Stimulated activated CD4-positive, alpha-beta T cell treated with anti-CD3 and anti-CD28 coated beads, Interleukin-2, amount 100 ng/mL, for 24 hours (primary cell): Measurements from ENCODE around the gene NTRK2.

ENCODE experiments used
- DNase-seq, 2 donors: peaks; one replicate each; pipeline ENCODE4 v3.0.0-alpha.2; 2020

NTRK2 gene

DNA sequence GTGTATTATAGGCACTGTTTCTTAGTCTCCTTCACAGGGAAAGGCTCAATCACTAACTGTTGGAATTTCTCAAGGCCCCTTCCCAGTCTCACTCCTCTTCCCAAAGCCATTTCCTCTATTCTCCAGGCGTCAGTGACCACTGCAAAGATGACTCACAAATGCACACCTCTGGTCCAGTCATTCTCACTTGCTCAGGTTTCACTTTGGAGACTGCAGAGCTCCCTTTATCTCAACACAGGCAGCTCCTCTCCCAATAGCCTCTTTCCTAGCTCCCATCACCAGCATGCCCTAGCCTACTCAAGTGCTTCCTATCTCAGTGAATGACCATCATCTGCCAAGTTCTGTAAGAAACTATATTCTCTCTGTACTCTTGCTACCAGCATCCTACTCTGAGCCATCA lies 323.6 kb downstream of the NTRK2 start:
- DNase-seq: no peak

DNA sequence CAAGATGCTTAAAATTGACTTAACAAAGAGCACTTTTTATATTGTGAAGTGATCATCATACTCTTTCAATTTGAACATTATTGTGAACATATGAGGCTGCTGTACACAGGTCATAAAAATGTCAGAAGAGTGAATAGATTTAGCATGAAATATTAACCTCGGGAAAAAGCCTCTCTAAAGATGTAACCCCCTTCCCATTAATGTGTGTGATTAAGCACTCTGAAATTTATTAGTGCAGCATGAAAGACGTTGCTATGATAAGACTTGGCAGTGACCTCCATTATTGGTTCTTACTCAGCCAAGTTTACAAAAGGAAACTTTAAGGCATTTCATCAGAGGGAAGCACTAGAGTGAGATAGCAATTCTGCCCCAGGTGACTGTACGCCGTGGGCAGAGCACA lies 326.5 kb downstream of the NTRK2 start:
- no peak for DNase-seq

DNA sequence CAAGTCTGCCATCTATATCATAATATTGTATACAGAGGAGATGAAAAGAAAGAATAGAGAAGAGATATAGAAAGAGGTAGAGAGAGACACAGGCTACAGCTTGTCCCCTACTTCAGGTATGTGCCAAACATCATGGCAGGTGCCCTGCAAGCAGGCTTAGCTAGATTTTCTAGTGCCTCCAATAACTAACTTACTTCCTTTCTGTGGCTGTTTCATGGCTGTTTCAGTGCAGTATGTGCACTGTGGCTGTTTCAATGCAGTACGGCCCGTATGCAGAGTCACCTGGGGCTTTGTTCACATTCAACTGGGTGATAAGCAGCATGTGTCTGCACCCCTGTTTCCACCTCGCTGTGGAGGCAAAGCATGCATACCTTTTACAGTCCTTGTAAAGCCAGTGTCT lies 327.2 kb downstream of the NTRK2 start:
- DNase-seq: no peak

DNA sequence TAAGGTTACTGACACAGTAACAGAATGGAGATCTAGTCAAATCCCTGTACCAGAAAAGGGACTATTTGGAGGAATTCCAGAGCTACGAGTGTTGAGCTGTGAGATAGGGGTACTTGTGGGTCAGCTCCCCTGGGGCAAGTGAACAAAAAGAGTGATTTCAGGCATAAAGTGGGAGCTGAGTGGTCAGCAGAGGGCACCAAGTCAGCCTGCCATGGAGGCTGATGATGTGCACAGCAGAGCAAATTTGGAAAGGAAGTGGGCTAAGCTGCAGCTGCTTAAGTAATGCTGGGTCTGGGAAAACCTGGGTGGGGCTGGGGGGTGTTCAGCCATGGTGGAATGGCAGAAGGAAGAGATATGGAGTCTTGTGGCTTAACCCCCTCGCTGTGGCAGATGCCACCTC lies 327.9 kb downstream of the NTRK2 start:
- no peak for DNase-seq

DNA sequence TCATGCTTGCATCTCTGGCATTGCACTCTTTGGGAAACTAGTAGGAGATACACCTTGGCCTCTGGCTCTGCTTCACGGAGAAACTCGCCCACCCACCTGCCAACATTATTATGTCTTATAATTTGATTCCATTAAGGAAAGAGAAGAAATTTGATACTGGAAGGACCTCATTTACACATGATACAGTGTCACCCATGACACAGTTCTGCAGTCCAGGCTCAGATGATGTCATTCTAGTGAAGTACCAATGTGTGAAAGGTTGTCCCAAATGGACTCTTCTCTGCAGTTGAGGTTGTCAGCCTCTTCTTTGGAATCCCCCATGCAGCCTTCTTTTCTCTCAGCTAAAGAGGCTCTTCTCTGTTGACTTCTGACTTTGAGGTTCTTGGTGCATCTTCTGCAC lies 329.1 kb downstream of the NTRK2 start:
- no peak for DNase-seq

DNA sequence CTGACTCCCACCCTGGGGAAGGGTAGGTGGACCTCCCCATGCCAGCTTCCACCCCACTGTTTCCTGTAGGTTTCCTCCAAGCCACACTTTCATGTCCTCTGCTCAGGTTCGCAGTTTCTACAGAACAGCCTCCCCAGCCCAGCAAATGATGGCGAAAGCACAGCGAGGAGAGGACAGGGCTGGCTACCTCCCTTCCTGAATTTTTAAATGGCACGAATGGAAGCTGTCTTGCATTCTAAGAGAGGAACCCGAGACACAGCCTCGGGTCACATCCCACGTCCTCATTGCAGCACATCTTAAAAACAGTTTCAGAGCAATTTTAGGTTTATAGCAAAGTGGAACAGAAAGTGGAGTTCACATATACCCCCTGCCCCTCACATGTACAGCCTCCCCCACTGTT lies 330.3 kb downstream of the NTRK2 start:
- no peak for DNase-seq

DNA sequence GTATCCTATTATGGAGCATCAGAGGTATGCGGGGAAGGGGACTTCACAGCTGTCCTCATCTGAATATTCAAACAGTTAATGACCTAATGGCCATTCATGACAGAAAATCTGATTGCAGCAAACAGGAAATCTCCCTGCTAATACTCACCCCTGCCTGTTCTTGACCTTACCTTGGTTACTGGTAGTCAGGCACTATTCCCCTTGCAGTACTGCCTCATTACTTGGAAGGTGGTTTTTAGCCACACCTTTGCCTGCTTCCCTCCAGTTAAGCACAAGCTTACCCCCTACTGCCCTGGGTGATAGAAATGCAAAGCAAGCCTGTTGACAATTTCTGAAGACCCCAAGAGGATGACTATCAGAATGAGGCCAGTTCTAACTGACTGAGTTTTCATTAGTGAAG lies 332.4 kb downstream of the NTRK2 start:
- no peak for DNase-seq

DNA sequence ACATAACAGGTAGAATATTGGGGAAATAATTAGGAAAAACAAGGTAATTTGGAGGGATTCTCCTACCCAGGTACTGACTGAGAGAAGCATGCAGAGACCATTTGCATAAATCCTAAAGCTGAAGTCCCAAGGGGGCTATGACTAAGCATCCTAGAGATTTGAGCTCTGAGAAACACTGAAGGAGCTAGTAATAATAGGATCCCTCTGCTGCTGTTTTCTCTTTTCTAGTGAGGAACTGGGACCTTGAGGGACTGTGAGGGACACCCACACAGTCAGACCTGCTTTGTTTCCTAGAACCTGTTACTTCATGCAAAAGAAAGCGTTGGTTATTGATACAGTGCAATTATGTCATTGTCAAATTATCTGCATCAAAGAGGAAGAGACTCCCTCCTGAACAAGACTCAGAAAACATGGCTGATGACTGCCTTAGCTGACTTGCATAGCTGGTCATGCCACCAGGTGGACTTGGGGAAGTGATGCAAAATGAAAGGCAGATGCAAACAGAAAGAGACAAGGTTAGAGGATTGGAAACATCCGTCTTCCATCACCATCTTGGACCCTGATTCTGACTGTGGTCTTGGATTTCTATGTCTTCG lies 335.4 kb downstream of the NTRK2 start:
- no peak for DNase-seq

DNA sequence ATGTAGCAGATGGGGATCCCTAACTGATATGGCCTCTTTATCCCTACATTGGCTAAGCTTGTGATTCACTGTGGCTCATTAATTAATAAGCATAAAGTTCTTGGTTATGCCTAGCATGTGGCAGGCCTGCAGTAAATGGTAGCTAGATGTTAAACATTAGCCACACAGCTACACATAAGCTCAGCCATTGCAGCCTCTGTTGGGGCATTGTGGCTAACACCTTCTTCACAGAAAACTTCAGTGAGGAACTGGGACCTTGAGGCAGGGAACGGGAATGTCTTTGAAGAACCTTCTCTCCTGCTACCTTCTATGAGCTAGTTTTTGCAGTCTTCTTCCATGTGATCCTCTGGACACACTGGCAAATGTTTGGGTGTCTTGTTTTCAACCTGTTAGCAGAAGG lies 338.2 kb downstream of the NTRK2 start:
- no peak for DNase-seq

DNA sequence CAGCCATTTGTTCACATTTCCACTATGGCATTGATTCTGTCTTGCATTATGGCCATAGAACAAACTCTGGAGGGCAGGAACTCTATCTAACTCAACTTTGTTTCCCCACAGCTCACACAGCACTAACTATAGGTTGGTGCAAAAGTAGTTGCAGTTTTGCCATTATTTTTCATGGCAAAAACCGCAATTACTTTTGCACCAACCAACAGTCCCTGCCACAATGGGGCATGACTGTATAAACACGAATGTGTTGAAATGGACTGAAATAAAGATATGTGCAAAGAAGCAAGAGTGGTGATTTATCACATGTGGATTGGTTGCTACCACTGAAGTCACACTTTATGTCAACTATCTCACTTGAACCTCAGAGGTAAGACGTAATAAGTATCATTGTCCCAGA lies 338.7 kb downstream of the NTRK2 start:
- no peak for DNase-seq

DNA sequence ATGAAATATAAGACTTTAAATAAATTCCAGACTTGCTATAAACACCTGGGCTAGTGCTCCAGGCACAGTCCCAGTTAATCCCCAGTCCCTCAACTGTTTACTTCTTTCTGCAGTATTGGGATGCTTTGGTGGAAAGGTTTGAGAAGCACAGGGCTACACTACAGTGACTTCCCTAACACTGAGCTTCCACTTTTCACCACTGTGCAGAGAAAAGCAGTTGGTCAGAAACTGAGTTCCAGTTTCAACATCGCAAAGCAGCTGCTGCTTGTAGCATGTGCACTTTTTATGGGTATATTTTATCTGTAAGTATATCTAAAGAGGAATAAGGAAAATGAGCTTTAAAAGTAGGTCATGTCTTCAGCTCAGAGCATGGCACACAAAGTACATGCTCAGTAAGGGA lies 339.7 kb downstream of the NTRK2 start:
- no peak for DNase-seq

DNA sequence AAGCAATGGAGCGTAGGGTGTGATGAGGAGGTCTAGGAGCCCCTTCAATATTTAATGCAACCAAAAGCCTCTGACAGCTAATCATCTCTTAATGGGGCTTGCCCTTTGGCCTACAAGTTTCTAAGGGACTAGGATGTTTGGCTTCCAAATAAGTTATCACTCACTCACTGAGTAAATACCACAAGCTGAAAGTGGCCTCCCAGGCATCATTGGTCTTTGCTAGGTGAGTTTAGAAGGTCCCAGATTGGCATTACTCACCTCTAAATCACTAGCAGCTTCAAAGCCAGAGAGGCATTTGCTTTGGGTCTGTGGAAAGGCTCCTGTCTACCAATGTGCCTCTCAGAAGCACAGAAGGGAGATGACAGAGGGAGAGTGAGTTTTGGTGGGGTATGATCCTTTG lies 344.2 kb downstream of the NTRK2 start:
- DNase-seq: no peak

DNA sequence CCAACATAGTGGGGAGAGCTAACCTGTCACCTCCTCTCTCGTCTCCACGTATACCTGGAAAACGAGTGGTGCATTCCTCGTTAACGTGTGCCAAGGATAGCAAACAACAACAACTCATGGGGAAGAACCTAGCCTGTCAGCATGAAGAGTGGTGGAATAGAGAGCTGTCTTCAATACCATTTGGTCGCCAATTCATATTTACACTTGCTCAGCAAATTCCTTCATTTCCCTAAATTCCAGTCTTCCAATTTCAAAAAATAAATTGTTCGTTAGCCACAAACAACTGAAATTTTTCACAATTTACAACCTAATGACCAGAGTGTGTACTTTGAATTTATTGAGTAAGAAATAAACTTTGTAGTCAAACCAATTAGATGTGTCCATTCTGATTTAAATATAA lies 344.8 kb downstream of the NTRK2 start:
- DNase-seq: no peak

DNA sequence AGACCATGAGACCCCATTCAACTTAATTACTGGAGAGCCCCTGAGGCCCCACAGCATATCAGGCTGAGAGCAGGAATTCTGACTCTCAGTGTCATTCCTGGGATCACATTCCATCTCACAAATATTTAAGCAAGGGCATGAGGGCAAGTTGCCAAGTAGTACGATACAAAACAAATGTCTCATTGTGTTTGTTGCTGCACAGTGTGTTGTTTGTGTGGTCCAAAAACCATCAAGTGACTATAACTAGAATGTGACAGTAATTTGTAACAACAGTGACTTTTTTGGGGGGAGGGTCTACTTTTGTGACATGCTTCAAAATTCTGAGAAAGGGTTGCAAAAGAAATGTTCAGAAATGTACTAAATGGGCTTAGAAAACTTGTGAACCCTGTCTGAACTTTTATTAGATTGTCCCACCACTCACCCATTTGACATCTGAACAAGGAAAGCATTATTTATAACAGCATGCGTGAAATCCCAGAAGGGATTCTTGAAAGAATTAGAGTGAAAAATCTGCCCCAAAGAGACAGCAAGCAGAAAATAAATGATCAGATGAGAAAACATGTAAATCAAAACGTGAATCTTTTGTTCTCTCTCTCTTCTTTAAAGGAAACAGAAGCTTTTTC lies 347.0 kb downstream of the NTRK2 start:
- DNase-seq: no peak

DNA sequence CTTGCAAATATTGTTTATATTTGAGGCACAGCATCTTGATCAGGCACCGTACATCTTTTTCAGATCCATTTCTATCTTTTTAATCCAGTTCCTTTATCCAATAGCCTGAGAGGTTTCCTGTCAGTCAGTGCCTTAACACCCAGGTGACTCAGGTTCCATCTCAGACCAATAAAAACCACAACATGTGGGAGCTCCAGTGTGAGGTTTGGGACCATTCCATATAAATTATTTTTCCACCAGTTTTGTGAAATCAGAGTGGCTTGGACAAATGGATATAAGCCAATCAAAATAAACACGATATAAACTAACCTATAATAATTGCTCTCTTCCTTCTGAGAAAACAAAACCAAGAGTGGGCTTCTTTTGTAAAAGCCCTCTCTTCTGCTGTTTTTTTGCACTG lies 351.3 kb downstream of the NTRK2 start:
- no peak for DNase-seq

DNA sequence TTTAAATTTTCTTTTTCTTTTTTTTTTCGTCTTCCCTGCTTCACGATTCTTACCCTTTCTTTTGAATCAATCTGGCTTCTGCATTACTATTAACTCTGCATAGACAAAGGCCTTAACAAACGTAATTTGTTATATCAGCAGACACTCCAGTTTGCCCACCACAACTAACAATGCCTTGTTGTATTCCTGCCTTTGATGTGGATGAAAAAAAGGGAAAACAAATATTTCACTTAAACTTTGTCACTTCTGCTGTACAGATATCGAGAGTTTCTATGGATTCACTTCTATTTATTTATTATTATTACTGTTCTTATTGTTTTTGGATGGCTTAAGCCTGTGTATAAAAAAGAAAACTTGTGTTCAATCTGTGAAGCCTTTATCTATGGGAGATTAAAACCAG lies 352.2 kb downstream of the NTRK2 start:
- no peak for DNase-seq

DNA sequence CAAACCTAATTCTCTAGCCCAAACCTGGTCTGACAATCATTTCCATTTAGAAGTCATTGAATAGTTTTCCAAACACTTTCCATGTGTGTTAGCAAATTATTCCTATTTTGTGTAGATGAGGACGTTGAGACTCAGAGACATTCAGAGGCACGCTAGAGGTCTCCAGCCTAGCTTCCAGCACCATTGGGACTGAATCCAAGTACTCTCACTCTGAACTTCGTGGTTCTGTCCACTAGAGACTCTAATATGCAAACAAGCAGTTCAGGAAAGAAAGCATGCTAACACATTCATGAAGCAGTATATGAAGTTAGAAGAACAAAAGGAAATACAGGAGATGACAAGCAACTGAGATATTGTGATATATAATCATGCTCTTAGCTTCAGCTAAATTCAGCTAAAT lies 354.8 kb downstream of the NTRK2 start:
- DNase-seq: no peak

DNA sequence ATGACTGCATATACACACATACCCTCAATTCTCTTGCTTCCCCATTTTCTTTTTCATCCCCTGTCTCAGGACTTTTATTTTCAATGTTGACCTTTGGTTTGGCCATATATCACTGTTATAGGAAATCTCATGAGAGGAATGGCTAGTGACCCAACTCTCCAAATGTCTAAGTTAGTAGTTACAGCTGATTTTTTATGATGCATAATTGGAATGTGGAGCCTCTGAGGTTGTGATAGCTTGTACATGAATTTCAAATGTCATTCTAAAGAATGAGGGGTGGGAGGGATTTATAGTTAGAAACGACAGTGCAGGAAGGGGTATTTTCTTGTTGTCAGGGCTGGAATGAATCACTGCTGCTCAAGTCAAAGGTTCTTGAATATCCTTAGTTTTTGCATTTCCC lies 356.1 kb downstream of the NTRK2 start:
- no peak for DNase-seq

DNA sequence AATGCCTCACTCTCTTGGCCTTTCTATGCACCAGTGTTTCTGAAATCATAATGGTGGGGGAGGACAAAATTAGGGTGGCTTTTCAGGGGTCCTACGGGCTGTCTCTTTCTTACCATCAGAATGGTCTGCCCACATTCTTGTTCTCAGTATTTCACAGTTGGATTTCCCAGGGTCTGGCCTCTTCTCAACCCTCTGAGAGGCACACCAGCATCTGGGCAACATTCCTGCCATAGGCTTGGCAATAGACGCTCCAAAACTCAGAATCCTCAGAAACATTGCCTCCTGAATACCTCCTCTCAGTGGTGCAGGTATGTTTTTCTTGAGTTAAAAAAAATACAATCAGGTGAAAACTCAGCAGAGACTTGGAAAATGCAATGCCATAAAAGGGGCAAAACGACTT lies 358.3 kb downstream of the NTRK2 start:
- DNase-seq: no peak

DNA sequence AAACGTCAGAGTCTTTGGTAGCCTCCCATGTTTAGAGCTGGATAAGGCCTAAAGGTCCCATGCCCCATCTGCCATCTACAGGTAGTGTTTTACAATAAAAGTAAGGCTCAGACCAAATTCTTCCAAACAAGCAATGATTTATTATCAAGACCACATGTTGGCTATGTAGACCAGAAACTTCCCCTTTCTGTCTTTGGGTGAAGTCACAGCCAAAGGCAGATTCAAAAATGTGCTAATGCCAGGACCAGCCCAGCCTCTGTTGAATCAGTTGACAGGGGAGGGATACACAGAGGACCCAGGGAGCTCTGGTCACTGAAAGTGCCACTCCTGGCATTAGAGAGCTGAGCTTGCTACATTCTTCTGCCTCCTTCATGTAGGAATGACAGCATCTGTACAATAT lies 360.8 kb downstream of the NTRK2 start:
- no peak for DNase-seq

DNA sequence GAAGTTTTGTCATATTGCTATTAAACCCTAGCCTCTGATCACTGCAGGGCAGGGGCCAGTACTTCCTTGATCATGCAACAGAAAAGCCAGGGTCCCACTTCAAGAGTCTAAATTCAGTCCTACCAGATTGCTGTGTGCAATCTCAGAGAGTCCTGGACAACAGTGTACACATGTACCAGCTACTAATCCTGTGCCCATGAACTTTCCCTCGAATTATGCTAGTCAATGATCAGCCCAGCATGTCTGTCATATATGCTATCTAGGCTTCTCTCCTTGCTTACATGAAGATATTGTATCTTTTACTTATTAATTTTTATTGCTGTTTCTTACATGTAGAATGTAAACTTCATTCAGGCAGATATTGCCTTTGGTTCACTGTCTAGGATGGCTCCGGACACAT lies 367.0 kb downstream of the NTRK2 start:
- DNase-seq: no peak

DNA sequence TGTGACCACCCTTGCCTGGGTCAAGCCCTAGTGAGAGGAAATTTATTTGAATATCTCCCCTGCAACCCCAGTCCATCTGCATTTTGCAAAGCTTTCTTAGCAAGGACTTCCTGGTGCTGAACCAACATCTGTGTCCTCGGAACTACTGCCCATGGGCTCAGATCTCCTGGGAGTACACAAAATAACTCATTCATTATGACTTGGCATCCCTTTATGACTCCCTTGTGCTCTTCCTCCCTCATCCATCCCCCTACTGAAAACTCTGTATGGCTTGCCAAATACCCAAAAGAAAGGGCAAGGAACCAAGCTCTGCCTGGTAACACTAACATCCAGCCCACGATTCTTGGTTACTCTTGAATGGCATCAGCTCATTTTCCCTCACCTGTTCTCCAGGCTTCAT lies 368.5 kb downstream of the NTRK2 start:
- DNase-seq: no peak

DNA sequence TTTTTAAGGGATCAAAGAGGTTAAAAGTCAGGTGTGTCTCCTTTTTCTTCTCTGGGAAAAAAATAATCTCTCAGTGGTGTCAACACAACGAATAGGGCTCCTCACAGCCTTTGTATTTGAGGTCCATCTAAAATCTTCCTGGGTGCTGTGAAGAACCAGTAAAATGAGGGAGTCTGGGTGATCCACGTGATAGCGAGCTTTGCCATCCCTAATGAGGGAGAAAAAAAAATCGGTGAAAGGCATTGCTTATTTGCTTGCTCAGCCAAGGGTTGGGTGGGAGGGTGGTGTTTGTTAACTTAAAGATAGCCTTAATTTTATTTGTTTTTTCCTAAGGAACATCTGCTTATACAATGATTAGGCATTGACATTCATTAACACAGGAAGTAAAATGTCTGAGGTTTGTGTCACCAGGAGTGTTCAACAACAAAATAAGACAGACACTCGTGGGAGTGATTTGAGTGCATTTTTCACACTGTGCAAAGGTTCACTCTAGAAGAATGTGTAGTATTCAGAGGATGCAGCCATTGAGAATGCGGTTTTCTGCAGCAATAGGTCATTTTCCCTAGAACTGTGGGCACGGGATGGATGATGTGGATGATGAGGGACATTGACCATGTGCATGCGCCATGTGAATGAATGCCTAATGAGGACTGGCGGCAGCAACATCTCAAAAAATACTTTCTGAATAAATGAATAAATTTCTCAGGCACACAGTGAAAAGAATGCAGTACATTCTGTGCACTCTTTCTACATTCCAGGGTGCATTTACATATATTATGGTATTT lies 369.5 kb downstream of the NTRK2 start:
- no peak for DNase-seq

DNA sequence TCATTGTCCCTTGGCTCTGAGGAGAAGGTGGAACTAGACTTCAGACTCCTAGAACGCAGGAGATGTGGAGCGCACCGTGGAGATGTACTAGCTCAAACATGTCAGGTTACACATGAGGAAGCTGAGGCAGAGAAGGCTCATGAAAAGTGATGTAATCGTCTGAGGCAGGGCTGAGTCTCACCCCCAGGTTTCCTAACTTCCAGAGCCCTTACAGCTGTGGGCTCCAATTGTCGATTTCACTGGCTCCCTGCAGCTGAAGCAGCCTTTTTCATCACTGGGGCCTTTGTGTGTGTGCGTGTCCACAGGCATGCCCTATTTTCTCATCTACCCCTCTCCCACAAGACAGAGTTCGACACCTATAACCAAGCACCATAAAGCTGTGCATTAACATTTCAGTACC lies 370.6 kb downstream of the NTRK2 start:
- DNase-seq: no peak
